ENCODE measurements around the gene MCF2L.

The MCF2L gene

DNA sequence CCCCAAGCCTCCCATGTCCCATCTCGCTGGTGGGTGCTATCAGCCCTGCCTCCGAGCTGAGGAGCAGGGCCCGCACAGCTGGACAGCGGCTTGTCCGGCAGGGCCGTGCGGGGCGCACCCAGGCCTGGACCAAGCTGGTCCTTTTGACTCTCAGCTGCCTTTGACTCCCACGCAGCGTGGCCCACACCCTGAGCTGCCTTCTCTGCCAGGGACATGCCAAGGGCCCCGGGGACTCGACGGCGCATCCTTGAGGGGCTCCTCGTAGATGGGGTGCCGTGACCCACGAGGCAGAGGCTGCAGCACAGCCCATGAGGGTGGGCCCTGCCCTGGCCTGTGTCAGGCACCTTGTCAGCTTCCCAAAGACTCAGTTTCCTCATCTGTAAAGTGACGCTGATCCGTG, 97.7 kb downstream of the MCF2L start:
- TF ChIP-seq, protein P1, sequence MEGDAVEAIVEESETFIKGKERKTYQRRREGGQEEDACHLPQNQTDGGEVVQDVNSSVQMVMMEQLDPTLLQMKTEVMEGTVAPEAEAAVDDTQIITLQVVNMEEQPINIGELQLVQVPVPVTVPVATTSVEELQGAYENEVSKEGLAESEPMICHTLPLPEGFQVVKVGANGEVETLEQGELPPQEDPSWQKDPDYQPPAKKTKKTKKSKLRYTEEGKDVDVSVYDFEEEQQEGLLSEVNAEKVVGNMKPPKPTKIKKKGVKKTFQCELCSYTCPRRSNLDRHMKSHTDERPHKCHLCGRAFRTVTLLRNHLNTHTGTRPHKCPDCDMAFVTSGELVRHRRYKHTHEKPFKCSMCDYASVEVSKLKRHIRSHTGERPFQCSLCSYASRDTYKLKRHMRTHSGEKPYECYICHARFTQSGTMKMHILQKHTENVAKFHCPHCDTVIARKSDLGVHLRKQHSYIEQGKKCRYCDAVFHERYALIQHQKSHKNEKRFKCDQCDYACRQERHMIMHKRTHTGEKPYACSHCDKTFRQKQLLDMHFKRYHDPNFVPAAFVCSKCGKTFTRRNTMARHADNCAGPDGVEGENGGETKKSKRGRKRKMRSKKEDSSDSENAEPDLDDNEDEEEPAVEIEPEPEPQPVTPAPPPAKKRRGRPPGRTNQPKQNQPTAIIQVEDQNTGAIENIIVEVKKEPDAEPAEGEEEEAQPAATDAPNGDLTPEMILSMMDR (IDR thresholded peaks at IDR 0.05; ENCODE audit: insufficient read depth, low read length, poor library complexity, severe bottlenecking), result no peak
- TF ChIP-seq EZH2phosphoT487 (conservative IDR thresholded peaks at IDR 0.05; ENCODE audit: low read length), result no peak
- H2AFZ ChIP-seq (ENCODE audit: low read depth, low read length, severe bottlenecking), result no peak overlapping the region
- no peaks in the 10 kb centered on the region for H3K9me2 ChIP-seq (replicated peaks; ENCODE audit: insufficient read depth, low read length)
- no peaks in the 10 kb centered on the region for H3K36me3 ChIP-seq (ENCODE audit: low read length)
- no peak overlapping the region for H3K9ac ChIP-seq (ENCODE audit: low read length)
- H3K4me2 ChIP-seq (ENCODE audit: low read depth, low read length, poor library complexity, severe bottlenecking), result no peak overlapping the region
- H3K9me3 ChIP-seq (ENCODE audit: insufficient read depth, low read length), result no peaks in the 10 kb centered on the region
- H3F3A ChIP-seq (ENCODE audit: insufficient read depth), result no peaks in the 10 kb centered on the region
- no peak overlapping the region for H3K4me3 ChIP-seq (ENCODE audit: insufficient read depth, low read length, poor library complexity, severe bottlenecking)
- H3K79me2 ChIP-seq (ENCODE audit: insufficient read depth, low read length), result no peaks in the 10 kb centered on the region
- H4K20me1 ChIP-seq (ENCODE audit: low read depth, low read length), result no peaks in the 10 kb centered on the region
- H3K27ac ChIP-seq (ENCODE audit: low read depth, low read length), result no peak overlapping the region
- no peaks in the 10 kb centered on the region for H3K27me3 ChIP-seq (ENCODE audit: low read length)

DNA sequence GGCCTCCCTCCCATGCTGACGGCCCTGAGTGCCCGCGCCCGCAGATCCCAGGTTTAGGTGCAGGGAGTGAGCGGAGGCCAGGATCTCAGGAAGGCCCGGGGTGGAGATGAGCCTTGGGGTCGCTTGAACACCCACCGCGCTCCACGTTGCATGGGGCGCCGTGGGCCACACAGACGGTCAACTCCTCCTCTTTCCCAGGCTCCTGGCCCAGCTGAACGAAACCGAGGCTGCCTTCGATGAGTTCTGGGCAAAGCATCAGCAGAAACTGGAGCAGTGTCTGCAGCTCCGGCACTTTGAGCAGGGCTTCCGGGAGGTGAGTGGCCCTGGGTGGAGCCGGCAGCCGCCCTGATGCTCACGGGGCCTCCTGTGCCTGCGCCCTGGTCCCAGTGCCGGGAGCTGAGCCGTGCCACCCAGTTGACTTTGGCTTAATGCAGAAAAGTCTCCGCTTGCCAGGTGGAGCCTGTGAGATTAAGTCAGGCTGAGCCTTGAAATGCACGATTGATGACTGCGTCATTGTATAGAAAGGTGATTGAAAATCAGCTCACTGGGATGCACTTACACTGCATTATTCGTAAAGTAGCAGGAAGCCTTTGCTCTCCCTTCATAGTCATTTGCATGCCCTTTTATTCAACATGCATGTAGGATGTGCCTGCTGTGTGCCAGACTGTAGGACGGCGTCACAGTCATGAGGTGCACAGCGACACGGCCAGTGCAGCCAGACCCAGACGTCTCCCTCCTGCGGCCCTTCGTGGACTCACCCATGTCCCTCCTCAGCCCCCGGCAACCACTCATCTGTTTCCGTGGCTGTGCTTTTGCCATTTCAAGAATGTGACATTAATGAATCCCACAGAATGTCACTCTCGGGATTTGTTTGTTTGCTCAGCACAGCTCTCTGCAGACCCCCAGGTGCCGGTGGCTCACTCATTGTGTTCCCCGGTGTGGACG, 101.1 kb downstream of the MCF2L start:
- Histone ChIP-seq H3K9ac (ENCODE audit: low read length) (no peak overlapping the region), H3K4me2 (ENCODE audit: low read depth, low read length, poor library complexity, severe bottlenecking) (no peak overlapping the region), H3K79me2 (ENCODE audit: insufficient read depth, low read length) (no peaks in the 10 kb centered on the region), H3K9me3 (ENCODE audit: insufficient read depth, low read length) (no peaks in the 10 kb centered on the region), H2AFZ (ENCODE audit: low read depth, low read length, severe bottlenecking) (no peak overlapping the region), H3K36me3 (ENCODE audit: low read length) (no peaks in the 10 kb centered on the region), H3F3A (ENCODE audit: insufficient read depth) (no peaks in the 10 kb centered on the region), H4K20me1 (ENCODE audit: low read depth, low read length) (no peaks in the 10 kb centered on the region), H3K4me3 (ENCODE audit: insufficient read depth, low read length, poor library complexity, severe bottlenecking) (no peak overlapping the region), H3K27ac (ENCODE audit: low read depth, low read length) (no peak overlapping the region), H3K27me3 (ENCODE audit: low read length) (no peaks in the 10 kb centered on the region), H3K9me2 (replicated peaks; ENCODE audit: insufficient read depth, low read length) (no peaks in the 10 kb centered on the region)
- TF ChIP-seq, protein P1 (IDR thresholded peaks at IDR 0.05; ENCODE audit: insufficient read depth, low read length, poor library complexity, severe bottlenecking), result no peak
- no peak for TF ChIP-seq EZH2phosphoT487 (conservative IDR thresholded peaks at IDR 0.05; ENCODE audit: low read length)

DNA sequence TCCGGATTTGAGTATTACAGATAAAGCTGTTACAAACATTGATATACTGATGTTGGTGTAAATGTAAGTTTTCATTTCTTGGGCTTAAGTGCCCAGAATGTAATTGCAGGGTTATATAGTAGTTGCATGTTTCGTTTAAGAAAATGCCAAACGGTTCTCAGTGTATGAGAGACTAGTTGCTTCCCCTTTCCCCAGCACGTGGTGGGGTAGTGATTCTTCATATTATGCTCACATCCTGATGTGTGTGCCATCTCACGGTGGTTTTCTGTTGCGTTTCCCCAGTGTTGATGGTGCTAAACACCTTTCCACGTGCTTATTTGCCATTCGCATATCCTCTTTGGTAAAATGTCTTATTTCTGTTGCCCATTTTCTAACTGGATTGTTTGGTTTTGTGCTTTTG, 101.8 kb downstream of the MCF2L start:
- Histone ChIP-seq H3F3A (ENCODE audit: insufficient read depth) (no peaks in the 10 kb centered on the region), H3K9me2 (replicated peaks; ENCODE audit: insufficient read depth, low read length) (no peaks in the 10 kb centered on the region), H3K9ac (ENCODE audit: low read length) (no peak overlapping the region), H4K20me1 (ENCODE audit: low read depth, low read length) (no peaks in the 10 kb centered on the region), H3K27ac (ENCODE audit: low read depth, low read length) (no peak overlapping the region), H3K79me2 (ENCODE audit: insufficient read depth, low read length) (no peaks in the 10 kb centered on the region), H3K4me3 (ENCODE audit: insufficient read depth, low read length, poor library complexity, severe bottlenecking) (no peak overlapping the region), H3K9me3 (ENCODE audit: insufficient read depth, low read length) (no peaks in the 10 kb centered on the region), H3K27me3 (ENCODE audit: low read length) (no peaks in the 10 kb centered on the region), H2AFZ (ENCODE audit: low read depth, low read length, severe bottlenecking) (no peak overlapping the region), H3K4me2 (ENCODE audit: low read depth, low read length, poor library complexity, severe bottlenecking) (no peak overlapping the region), H3K36me3 (ENCODE audit: low read length) (no peaks in the 10 kb centered on the region)
- TF ChIP-seq, protein P1 (IDR thresholded peaks at IDR 0.05; ENCODE audit: insufficient read depth, low read length, poor library complexity, severe bottlenecking), result no peak
- TF ChIP-seq EZH2phosphoT487 (conservative IDR thresholded peaks at IDR 0.05; ENCODE audit: low read length), result no peak
